ENCODE results near the gene ZNF219. TPM values are rescaled to one million over a fixed set of nuclear protein-coding genes. Genes with fewer than 3 reads are reported as not detected.

Gene ZNF219
- total RNA-seq, 1 experiment from 2014 or later = 16.6 TPM

DNA sequence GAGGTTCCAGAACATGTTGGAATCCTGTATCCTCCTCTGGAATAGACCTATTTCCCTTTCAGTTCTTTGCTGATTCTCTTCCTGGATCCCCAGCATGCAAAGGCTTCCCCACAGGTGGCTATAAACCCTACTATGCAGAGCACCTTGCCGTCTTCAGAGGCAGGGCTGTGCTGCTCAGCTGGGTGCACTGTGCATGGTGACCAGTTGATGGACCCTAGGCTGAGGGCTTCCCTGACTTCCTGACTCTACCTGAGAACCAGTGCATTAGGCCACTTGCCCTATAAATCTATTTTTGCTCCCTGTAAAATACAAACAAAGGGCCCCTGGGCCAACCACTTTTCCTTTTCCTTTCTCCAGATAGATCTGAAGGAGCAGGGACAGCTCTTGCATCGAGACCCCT is 14.1 kb downstream of the ZNF219 start:
- no peaks in the 10 kb centered on the region for H3K27me3 ChIP-seq (ENCODE audit: insufficient read depth, low read length)
- no peak for ATAC-seq
- no peak for DNase-seq (ENCODE audit: low read depth, low spot score)
- H2AFZ ChIP-seq (ENCODE audit: low read depth, low read length, poor library complexity, severe bottlenecking) = no peak overlapping the region
- intact Hi-C loops (cut with micrococcal nuclease) = no loop called here
- TF ChIP-seq POLR2AphosphoS5 (IDR thresholded peaks at IDR 0.05; ENCODE audit: low read depth, low read length) = no peak
- no peak for TF ChIP-seq SIN3A (IDR thresholded peaks at IDR 0.05; ENCODE audit: low read depth)
- no peak for TF ChIP-seq TCF7L2 (IDR thresholded peaks at IDR 0.05; ENCODE audit: borderline replicate concordance, extremely low read depth, insufficient read depth, insufficient read length)
- TF ChIP-seq, protein P1, sequence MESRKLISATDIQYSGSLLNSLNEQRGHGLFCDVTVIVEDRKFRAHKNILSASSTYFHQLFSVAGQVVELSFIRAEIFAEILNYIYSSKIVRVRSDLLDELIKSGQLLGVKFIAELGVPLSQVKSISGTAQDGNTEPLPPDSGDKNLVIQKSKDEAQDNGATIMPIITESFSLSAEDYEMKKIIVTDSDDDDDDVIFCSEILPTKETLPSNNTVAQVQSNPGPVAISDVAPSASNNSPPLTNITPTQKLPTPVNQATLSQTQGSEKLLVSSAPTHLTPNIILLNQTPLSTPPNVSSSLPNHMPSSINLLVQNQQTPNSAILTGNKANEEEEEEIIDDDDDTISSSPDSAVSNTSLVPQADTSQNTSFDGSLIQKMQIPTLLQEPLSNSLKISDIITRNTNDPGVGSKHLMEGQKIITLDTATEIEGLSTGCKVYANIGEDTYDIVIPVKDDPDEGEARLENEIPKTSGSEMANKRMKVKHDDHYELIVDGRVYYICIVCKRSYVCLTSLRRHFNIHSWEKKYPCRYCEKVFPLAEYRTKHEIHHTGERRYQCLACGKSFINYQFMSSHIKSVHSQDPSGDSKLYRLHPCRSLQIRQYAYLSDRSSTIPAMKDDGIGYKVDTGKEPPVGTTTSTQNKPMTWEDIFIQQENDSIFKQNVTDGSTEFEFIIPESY (IDR thresholded peaks at IDR 0.05; ENCODE audit: extremely low read depth, insufficient replicate concordance, low read length) = no peak
- no peak for TF ChIP-seq EZH2phosphoT487 (IDR thresholded peaks at IDR 0.05; ENCODE audit: borderline replicate concordance)
- TF ChIP-seq, protein P2, sequence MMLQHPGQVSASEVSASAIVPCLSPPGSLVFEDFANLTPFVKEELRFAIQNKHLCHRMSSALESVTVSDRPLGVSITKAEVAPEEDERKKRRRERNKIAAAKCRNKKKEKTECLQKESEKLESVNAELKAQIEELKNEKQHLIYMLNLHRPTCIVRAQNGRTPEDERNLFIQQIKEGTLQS (IDR thresholded peaks at IDR 0.05) = no peak
- no peak for TF ChIP-seq EZH2 (IDR thresholded peaks at IDR 0.05)
- no peak for TF ChIP-seq ELF1 (IDR thresholded peaks at IDR 0.05; ENCODE audit: borderline replicate concordance, low read depth)
- TF ChIP-seq, protein P3, sequence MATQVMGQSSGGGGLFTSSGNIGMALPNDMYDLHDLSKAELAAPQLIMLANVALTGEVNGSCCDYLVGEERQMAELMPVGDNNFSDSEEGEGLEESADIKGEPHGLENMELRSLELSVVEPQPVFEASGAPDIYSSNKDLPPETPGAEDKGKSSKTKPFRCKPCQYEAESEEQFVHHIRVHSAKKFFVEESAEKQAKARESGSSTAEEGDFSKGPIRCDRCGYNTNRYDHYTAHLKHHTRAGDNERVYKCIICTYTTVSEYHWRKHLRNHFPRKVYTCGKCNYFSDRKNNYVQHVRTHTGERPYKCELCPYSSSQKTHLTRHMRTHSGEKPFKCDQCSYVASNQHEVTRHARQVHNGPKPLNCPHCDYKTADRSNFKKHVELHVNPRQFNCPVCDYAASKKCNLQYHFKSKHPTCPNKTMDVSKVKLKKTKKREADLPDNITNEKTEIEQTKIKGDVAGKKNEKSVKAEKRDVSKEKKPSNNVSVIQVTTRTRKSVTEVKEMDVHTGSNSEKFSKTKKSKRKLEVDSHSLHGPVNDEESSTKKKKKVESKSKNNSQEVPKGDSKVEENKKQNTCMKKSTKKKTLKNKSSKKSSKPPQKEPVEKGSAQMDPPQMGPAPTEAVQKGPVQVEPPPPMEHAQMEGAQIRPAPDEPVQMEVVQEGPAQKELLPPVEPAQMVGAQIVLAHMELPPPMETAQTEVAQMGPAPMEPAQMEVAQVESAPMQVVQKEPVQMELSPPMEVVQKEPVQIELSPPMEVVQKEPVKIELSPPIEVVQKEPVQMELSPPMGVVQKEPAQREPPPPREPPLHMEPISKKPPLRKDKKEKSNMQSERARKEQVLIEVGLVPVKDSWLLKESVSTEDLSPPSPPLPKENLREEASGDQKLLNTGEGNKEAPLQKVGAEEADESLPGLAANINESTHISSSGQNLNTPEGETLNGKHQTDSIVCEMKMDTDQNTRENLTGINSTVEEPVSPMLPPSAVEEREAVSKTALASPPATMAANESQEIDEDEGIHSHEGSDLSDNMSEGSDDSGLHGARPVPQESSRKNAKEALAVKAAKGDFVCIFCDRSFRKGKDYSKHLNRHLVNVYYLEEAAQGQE (IDR thresholded peaks at IDR 0.05; ENCODE audit: low read depth) = no peak
- TF ChIP-seq JUND (IDR thresholded peaks at IDR 0.05) = no peak
- no peaks in the 10 kb centered on the region for H3K9me3 ChIP-seq (ENCODE audit: control insufficient read depth in 1 of 2, insufficient read depth in 1 of 2, low read depth in 1 of 2, low read length in 2 of 2)
- no peak overlapping the region for H3K4me3 ChIP-seq (replicated peaks in 1 of 2; ENCODE audit: low read depth in 1 of 2, low read length in 2 of 2)
- no peaks in the 10 kb centered on the region; a peak in 1 of 4 replicates for H3K36me3 ChIP-seq (ENCODE audit: control insufficient read depth in 1 of 2, insufficient read depth in 2 of 2, low read length in 2 of 2)
- H3K79me2 ChIP-seq (ENCODE audit: insufficient read depth, low read length) = no peaks in the 10 kb centered on the region
- H3K9me2 ChIP-seq (ENCODE audit: insufficient read depth) = no peaks in the 10 kb centered on the region
- no peak overlapping the region for H3K27ac ChIP-seq (ENCODE audit: low read depth, low read length)
- ChIA-PET CTCF (interaction anchor here (1.4 kb wide), 1 partner anchor 70 kb away, joined by 4 read pairs; no protein-coding TSS in a partner anchor), RAD21 (ENCODE audit: low non-redundant PET in 1 of 2, low total read pairs in 2 of 2, uncharacterized antibody in 2 of 2, unreplicated experiment in 2 of 2) (no interaction called here), POLR2A (no interaction called here)
- no peak overlapping the region for H3K9ac ChIP-seq (ENCODE audit: low read length)
- peaks cover 3 to 29% of the 10 kb centered on the region in 2 experiments for H3K4me1 ChIP-seq (ENCODE audit: control insufficient read depth in 1 of 2, insufficient read depth in 2 of 2, low read length in 2 of 2)
- BruUV-seq (replicated peaks) = no TSS peak
- H4K20me1 ChIP-seq (ENCODE audit: insufficient read depth) = no peaks in the 10 kb centered on the region
- H3K4me2 ChIP-seq (ENCODE audit: low read length) = no peak overlapping the region

All from HCT116 (cell line).